GM23338 (cell line): Measurements from ENCODE around the gene RNF114.

Source experiments
- EZH2 ChIP-seq: fragments of 200-600 bp; sonication (generic); IDR thresholded peaks from one replicate; pipeline ENCODE4 v1.8.0; 2017; ENCODE audit warnings: antibody characterized with exemption, mild to moderate bottlenecking, low read depth; ENCODE audit not compliant: unreplicated experiment
- TF ChIP-seq, protein P1 (sequence below), 2 experiments: fragments of 200-600 bp in 1 of 2; sonication (generic) in 1 of 2; conservative IDR thresholded peaks; 2 replicates each; pipeline versions ENCODE4 v1.5.1 to v1.6.1; 2016 to 2017; ENCODE audit warnings: antibody characterized with exemption in 2 of 2, low read depth in 2 of 2, mild to moderate bottlenecking in 2 of 2, moderate library complexity in 1 of 2
- TF ChIP-seq, protein P2 (sequence below): IDR thresholded peaks from one replicate; pipeline ENCODE4 v1.6.1; 2018; ENCODE audit warnings: antibody characterized with exemption; ENCODE audit not compliant: unreplicated experiment

DNA sequence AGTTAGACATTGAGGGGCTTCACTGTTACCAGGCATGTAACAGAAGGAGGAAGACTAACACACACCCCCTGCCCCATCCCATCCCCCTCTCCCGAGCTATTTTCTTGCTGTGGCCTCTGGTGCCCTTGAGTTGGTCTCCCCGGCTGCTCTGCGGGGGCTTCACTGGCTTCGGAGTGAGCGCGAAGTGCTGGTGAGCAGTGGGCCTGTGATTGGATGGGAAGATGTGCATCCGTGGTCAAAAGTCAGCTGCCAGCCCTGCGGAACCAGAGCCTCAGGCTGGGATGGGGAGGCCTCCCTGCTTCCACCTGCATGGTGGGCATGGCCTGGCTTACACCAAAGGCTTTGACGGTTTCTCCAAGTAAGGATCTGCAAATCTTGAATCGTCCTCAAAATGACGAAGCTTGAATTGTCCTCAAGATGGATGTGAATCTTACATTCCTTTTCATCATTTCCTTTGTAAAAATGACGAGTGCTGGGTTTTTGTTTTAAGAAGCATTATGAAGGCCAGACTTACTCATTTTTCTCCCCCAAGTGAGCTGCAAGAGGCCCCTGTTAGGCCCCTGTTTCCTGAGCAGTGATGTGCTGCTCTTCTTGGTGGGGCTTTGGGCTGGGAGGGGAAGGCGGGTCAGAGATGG is 44.6 kb upstream of the RNF114 start:
- TF ChIP-seq, protein P1, sequence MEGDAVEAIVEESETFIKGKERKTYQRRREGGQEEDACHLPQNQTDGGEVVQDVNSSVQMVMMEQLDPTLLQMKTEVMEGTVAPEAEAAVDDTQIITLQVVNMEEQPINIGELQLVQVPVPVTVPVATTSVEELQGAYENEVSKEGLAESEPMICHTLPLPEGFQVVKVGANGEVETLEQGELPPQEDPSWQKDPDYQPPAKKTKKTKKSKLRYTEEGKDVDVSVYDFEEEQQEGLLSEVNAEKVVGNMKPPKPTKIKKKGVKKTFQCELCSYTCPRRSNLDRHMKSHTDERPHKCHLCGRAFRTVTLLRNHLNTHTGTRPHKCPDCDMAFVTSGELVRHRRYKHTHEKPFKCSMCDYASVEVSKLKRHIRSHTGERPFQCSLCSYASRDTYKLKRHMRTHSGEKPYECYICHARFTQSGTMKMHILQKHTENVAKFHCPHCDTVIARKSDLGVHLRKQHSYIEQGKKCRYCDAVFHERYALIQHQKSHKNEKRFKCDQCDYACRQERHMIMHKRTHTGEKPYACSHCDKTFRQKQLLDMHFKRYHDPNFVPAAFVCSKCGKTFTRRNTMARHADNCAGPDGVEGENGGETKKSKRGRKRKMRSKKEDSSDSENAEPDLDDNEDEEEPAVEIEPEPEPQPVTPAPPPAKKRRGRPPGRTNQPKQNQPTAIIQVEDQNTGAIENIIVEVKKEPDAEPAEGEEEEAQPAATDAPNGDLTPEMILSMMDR (conservative IDR thresholded peaks at IDR 0.05; ENCODE audit: low read depth in 2 of 2) = no peak
- no peak for TF ChIP-seq EZH2
- TF ChIP-seq, protein P2, sequence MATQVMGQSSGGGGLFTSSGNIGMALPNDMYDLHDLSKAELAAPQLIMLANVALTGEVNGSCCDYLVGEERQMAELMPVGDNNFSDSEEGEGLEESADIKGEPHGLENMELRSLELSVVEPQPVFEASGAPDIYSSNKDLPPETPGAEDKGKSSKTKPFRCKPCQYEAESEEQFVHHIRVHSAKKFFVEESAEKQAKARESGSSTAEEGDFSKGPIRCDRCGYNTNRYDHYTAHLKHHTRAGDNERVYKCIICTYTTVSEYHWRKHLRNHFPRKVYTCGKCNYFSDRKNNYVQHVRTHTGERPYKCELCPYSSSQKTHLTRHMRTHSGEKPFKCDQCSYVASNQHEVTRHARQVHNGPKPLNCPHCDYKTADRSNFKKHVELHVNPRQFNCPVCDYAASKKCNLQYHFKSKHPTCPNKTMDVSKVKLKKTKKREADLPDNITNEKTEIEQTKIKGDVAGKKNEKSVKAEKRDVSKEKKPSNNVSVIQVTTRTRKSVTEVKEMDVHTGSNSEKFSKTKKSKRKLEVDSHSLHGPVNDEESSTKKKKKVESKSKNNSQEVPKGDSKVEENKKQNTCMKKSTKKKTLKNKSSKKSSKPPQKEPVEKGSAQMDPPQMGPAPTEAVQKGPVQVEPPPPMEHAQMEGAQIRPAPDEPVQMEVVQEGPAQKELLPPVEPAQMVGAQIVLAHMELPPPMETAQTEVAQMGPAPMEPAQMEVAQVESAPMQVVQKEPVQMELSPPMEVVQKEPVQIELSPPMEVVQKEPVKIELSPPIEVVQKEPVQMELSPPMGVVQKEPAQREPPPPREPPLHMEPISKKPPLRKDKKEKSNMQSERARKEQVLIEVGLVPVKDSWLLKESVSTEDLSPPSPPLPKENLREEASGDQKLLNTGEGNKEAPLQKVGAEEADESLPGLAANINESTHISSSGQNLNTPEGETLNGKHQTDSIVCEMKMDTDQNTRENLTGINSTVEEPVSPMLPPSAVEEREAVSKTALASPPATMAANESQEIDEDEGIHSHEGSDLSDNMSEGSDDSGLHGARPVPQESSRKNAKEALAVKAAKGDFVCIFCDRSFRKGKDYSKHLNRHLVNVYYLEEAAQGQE = no peak
